Esophagus squamous epithelium (tissue), 5 donors: Measurements from ENCODE around the gene CBFA2T2. TPM values are rescaled to one million over a fixed set of nuclear protein-coding genes. Genes with fewer than 3 reads are reported as not detected.
A peak's percentile ranks its signal among the peaks of the same experiment; 100 is the strongest.
"Not testable (repeated sequence)": the region's sequence is repeated elsewhere in the genome, so short reads cannot be mapped to it uniquely, and the experiment has no call there.

Experiments used
- DNase-seq: peaks from one replicate; lab custom pipeline; 2025; lab: John Stamatoyannopoulos, UW
- H3K27ac ChIP-seq, 4 donors: fragments of 200-600 bp; sonication (generic); one replicate each; pipeline ENCODE4 v1.5.1; 2016 to 2019; ENCODE audit warnings: mild to moderate bottlenecking in 1 of 4
- H3K27me3 ChIP-seq, 4 donors: fragments of 200-600 bp; sonication (generic); 1 replicate in 3 of 4; 2 replicates in 1 of 4; pipeline versions ENCODE4 v1.5.1 to v1.6.0; 2017 to 2021; ENCODE audit warnings: antibody characterized with exemption in 1 of 4
- H3K36me3 ChIP-seq, 3 donors: fragments of 200-600 bp; sonication (generic); one replicate each; pipeline ENCODE4 v1.5.1; 2016 to 2019
- H3K4me1 ChIP-seq, 3 donors: fragments of 200-600 bp; sonication (generic); one replicate each; pipeline ENCODE4 v1.5.1; 2017 to 2019
- H3K4me3 ChIP-seq, 4 donors: fragments of 200-600 bp; sonication (generic); 1 replicate in 3 of 4; 2 replicates in 1 of 4; pipeline ENCODE4 v1.5.1; 2016 to 2019; ENCODE audit warnings: mild to moderate bottlenecking in 2 of 4, moderate library complexity in 1 of 4
- H3K9me3 ChIP-seq, 3 donors: fragments of 200-600 bp; sonication (generic); one replicate each; pipeline ENCODE4 v1.5.1; 2016 to 2019
- CTCF ChIP-seq, 6 experiments: fragments of 450-650 bp in 4 of 6; fragments of 200-600 bp in 2 of 6; sonication (generic) in 2 of 6; IDR thresholded peaks; one replicate each; pipeline ENCODE4 v1.5.1; 2016 to 2019; ENCODE audit warnings: antibody characterized with exemption in 6 of 6, mild to moderate bottlenecking in 4 of 6, moderate library complexity in 4 of 6
- POLR2A ChIP-seq, 4 donors: fragments of 450-650 bp; IDR thresholded peaks; one replicate each; pipeline ENCODE4 v1.6.1; 2017; ENCODE audit warnings: antibody characterized with exemption in 4 of 4, mild to moderate bottlenecking in 4 of 4, moderate library complexity in 3 of 4
- WGBS, 2 donors: methylation state at CpG; one replicate each; pipeline ENCODE4 v1.1.5; 2018; 5-methylcytosine and 5-hydroxymethylcytosine counted together
- intact Hi-C: fragments of 100-400 bp; cut with DNase I; formaldehyde crosslinking; loops from one replicate; pipeline ENCODE4 v1.15.0; 2022
- total RNA-seq, 4 donors: library from RNA; depleted of rRNA; stranded (reverse); fragments of >200 nt; gene quantifications; one replicate each; pipeline ENCODE4 v1.1.0, GENCODE V29; 2016
- donor health status: DM: yes; HTN: yes; CAD: no.

Gene CBFA2T2
- total RNA-seq, 4 donors from 2014 or later = 10.5 to 15.6 (median 10.8) TPM

- DNase-seq = peak; percentile 85
- intact Hi-C loops = no loop called here
- Histone ChIP-seq H3K27me3 (no peaks in the 10 kb centered on the region), H3K36me3 (no peaks in the 10 kb centered on the region), H3K27ac (peak overlapping the region; percentile 89 to 99 (median 99)), H3K9me3 (no peaks in the 10 kb centered on the region), H3K4me1 (peaks cover 9 to 37% (median 15%) of the 10 kb centered on the region in 3 donors), H3K4me3 (peak overlapping the region; percentile 30 to 98 (median 88))
- no peak for TF ChIP-seq CTCF (IDR thresholded peaks at IDR 0.05)
- peak in 3 of 4 donors; percentile 88 to 93 (median 91) for TF ChIP-seq POLR2A (IDR thresholded peaks at IDR 0.05)
- WGBS, 2 donors = 3 to 11% methylated on average over 5 to 6 of the region's 36 CpGs
Observed at GRCh38 chr20:33489495-33490022, 337 bp upstream of the CBFA2T2 start.

GRCh38 chr20:33490934-33491656 is 1.2 kb downstream of the CBFA2T2 start:
- Histone ChIP-seq H3K36me3 (no peaks in the 10 kb centered on the region), H3K9me3 (no peaks in the 10 kb centered on the region), H3K27ac (peak overlapping the region; percentile 98 to 99 (median 99)), H3K4me3 (peak overlapping the region; percentile 86 to 98 (median 93)), H3K27me3 (no peaks in the 10 kb centered on the region), H3K4me1 (peaks cover 9 to 42% (median 15%) of the 10 kb centered on the region in 3 donors)
- WGBS, 2 donors = 41 to 46% methylated on average over 8 of the region's 8 CpGs
- TF ChIP-seq CTCF (IDR thresholded peaks at IDR 0.05) (no peak), POLR2A (IDR thresholded peaks at IDR 0.05) (no peak)
- intact Hi-C loops = no loop called here
- DNase-seq = no peak

- H3K4me3 ChIP-seq = no peak overlapping the region
- intact Hi-C loops = no loop called here
- no peaks in the 10 kb centered on the region for H3K36me3 ChIP-seq
- H3K9me3 ChIP-seq = no peaks in the 10 kb centered on the region
- H3K27me3 ChIP-seq = no peaks in the 10 kb centered on the region
- H3K27ac ChIP-seq = no peak overlapping the region
- TF ChIP-seq POLR2A (IDR thresholded peaks at IDR 0.05) (no peak), CTCF (IDR thresholded peaks at IDR 0.05) (no peak)
- DNase-seq = no peak
- H3K4me1 ChIP-seq = peaks cover 9 to 44% (median 15%) of the 10 kb centered on the region in 3 donors
- 90 to 93% methylated on average over 14 to 15 of the region's 15 CpGs for WGBS, 2 donors
Observed at GRCh38 chr20:33493076-33493766, 3.3 kb downstream of the CBFA2T2 start.

GRCh38 chr20:33496776-33497175 is 6.9 kb downstream of the CBFA2T2 start:
- H3K27me3 ChIP-seq, intact Hi-C loops, H3K9me3 ChIP-seq, H3K36me3 ChIP-seq, H3K27ac ChIP-seq, H3K4me3 ChIP-seq, DNase-seq: not testable (repeated sequence)
- peaks cover 0 to 42% (median 5%) of the 10 kb centered on the region in 3 donors for H3K4me1 ChIP-seq
- WGBS, 2 donors = 78 to 93% methylated on average over 1 to 2 of the region's 6 CpGs

GRCh38 chr20:33499355-33499754 is 9.5 kb downstream of the CBFA2T2 start:
- DNase-seq = no peak
- H3K27me3 ChIP-seq = no peaks in the 10 kb centered on the region
- no peak for TF ChIP-seq POLR2A (IDR thresholded peaks at IDR 0.05)
- H3K4me3 ChIP-seq = no peak overlapping the region
- H3K36me3 ChIP-seq = no peaks in the 10 kb centered on the region
- WGBS, 2 donors = 54 to 78% methylated on average over 3 of the region's 3 CpGs
- H3K4me1 ChIP-seq = peaks cover 0 to 25% (median 0%) of the 10 kb centered on the region in 3 donors
- intact Hi-C loops = no loop called here
- H3K9me3 ChIP-seq = no peaks in the 10 kb centered on the region
- H3K27ac ChIP-seq = no peak overlapping the region

- no peak for DNase-seq
- Histone ChIP-seq H3K36me3 (no peaks in the 10 kb centered on the region), H3K9me3 (no peaks in the 10 kb centered on the region), H3K27ac (no peak overlapping the region), H3K4me3 (no peak overlapping the region), H3K27me3 (no peaks in the 10 kb centered on the region), H3K4me1 (peaks cover 0 to 21% (median 0%) of the 10 kb centered on the region in 3 donors)
- intact Hi-C loops = no loop called here
- 62 to 78% methylated on average over 2 of the region's 2 CpGs for WGBS, 2 donors
- TF ChIP-seq CTCF (IDR thresholded peaks at IDR 0.05) (no peak), POLR2A (IDR thresholded peaks at IDR 0.05) (no peak)
Observed at GRCh38 chr20:33501000-33501399, 11.1 kb downstream of the CBFA2T2 start.
